Measurements from ENCODE around the gene C1orf74. TPM values are rescaled to one million over a fixed set of nuclear protein-coding genes. Genes with fewer than 3 reads are reported as not detected.

Gene C1orf74
- total RNA-seq, 1 donor from 2014 or later, result 1.6 TPM

DNA sequence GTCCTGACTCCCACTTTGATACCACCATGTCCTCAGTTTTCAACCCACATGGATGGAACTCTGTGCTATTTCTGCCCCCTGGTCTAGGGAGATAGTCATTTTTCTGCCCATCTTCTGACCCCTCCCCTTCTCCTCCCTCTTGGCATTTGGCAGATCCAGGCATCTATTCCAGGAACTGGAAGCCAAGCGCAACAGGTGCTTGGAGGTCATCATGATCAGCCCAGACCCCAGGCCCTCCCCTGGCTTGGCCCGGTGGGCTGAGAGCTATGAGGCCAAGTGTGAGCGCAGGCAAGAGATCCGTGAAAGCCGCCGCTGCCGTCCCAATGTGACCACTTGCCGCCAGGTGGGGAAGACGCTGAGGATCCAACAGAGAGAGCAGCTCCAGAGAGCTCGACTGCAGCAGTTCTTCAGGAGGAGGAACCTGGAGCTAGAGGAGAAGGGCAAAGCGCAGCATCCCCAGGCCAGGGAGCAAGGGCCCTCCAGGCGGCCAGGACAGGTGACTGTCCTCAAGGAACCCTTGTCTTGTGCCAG is 24.5 kb downstream of the C1orf74 start:
- TF ChIP-seq, protein P1, sequence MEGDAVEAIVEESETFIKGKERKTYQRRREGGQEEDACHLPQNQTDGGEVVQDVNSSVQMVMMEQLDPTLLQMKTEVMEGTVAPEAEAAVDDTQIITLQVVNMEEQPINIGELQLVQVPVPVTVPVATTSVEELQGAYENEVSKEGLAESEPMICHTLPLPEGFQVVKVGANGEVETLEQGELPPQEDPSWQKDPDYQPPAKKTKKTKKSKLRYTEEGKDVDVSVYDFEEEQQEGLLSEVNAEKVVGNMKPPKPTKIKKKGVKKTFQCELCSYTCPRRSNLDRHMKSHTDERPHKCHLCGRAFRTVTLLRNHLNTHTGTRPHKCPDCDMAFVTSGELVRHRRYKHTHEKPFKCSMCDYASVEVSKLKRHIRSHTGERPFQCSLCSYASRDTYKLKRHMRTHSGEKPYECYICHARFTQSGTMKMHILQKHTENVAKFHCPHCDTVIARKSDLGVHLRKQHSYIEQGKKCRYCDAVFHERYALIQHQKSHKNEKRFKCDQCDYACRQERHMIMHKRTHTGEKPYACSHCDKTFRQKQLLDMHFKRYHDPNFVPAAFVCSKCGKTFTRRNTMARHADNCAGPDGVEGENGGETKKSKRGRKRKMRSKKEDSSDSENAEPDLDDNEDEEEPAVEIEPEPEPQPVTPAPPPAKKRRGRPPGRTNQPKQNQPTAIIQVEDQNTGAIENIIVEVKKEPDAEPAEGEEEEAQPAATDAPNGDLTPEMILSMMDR (IDR thresholded peaks at IDR 0.05), result no peak
- H3K4me3 ChIP-seq, result no peak overlapping the region
- DNase-seq, result no peak
- no peaks in the 10 kb centered on the region for H3K4me1 ChIP-seq
- intact Hi-C loops (cut with DNase I), result no loop called here
- H3K9me3 ChIP-seq, result no peaks in the 10 kb centered on the region
- H3K27ac ChIP-seq, result no peak overlapping the region
- ATAC-seq, result no peak
- H3K27me3 ChIP-seq (ENCODE audit: low read depth), result no peaks in the 10 kb centered on the region
- H3K36me3 ChIP-seq, result no peaks in the 10 kb centered on the region

DNA sequence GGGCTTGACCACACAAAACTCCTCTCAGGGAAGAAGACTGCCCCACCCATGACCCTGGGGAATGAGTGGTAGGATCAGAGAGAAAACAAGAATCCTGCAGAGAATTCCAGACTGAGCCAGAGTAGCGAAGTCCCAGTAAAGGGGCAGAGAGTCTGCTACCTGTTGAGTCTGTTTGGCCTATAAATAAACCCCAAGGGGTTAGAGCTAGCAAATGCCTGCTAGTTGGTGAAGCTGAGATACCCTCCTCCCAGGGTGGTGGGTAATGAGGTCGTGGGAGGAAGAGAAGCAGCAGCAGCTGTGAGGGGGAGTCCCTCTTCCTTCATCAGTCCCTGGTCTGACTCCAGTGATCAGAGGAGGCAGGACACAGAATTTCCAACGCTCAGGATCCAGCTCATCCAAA is 26.0 kb downstream of the C1orf74 start:
- DNase-seq (no peak), ATAC-seq (no peak)
- no peaks in the 10 kb centered on the region for H3K9me3 ChIP-seq
- H3K27ac ChIP-seq, result no peak overlapping the region
- TF ChIP-seq, protein P1 (IDR thresholded peaks at IDR 0.05), result no peak
- no peaks in the 10 kb centered on the region for H3K4me1 ChIP-seq
- intact Hi-C loops (cut with DNase I), result no loop called here
- H3K36me3 ChIP-seq, result no peaks in the 10 kb centered on the region
- H3K4me3 ChIP-seq, result peak overlapping the region; percentile 46
- no peaks in the 10 kb centered on the region for H3K27me3 ChIP-seq (ENCODE audit: low read depth)

DNA sequence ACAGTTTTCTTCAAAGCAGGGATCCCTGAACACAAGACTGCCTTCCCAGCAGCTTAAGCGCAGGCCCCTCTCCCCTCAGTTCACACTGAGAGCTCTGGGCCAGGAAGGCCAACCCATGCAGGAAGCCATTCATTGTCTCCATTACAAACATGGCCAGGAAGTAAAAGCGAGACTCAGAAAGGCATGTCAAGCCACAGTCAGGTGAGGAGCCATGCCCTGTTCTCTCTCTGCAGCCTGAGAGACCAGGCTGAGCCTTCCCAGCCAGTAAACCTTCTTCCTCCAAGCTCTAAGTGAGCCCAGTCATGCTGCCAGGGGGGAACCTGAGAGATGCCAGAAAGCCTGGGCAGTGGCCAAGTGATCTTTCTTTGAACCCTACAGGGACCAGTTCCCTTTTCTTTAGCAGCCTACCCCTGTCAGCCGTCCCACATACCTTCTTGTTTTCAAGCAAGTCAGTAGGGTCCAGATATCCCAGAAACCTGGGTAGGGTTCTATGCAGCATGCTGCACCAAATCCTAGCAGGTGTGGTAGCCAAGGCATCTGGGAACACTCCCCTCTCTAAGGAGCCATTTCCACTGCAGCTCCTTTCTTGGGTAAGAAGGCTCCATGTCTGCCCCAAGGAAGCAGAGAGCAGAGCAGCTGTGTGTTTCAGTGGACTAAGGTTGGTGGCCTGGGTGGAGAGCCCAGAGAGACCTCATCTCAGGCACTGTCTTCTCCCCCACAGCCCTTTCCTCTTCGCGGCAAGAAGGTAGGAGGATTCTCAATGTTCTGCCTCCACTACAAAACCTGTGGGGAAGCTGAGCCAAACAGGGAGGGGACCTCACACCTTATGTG is 27.5 kb downstream of the C1orf74 start:
- Histone ChIP-seq H3K36me3 (no peaks in the 10 kb centered on the region), H3K27ac (peak overlapping the region; percentile 69), H3K9me3 (no peaks in the 10 kb centered on the region), H3K4me3 (peak overlapping the region; percentile 46), H3K4me1 (no peaks in the 10 kb centered on the region), H3K27me3 (ENCODE audit: low read depth) (no peaks in the 10 kb centered on the region)
- intact Hi-C loops (cut with DNase I), result no loop called here
- TF ChIP-seq, protein P1 (IDR thresholded peaks at IDR 0.05), result no peak
- ATAC-seq (peak; percentile 53 to 65), DNase-seq (peak; percentile 58)

DNA sequence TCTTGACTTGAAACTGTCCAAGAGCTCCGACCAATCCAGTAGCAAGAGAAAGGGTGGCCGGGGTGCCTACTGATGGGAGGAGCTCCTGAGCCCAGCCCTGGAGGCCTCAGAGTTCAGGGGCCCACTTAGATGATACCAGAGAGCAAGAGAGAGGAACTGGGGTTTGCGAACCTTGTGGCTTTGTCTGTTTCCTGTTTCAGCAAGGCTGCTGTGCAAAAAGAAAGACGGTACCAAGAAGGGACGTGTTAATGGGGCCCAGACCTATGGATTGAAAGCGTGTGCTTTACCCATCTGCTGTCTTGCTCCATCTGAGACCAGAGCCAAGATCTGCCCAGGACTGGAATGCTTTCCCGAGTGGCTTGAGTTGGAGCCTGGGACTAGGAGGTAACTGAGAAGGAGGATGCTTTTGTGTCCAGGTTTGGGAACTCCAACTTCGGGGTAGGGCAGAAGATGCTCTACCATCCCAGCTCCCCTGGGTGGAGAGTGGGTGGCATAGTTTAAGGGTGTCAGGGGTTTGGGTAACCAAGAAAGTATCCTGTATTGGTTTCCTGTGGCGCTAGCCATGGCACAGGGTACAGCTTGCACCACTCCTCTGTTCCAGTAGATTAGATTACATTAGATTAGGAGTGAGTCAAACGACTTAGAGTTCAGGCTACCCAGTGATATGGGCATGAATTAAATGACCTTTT is 28.3 kb downstream of the C1orf74 start, which contains the start of gene TRAF3IP3:
TSS of gene TRAF3IP3 (plus strand) at position 128 of the 689 bp plus-strand sequence. CDS start 3,987 bp downstream, outside the sequence.
- TF ChIP-seq, protein P1 (IDR thresholded peaks at IDR 0.05), result no peak
- no peaks in the 10 kb centered on the region for H3K9me3 ChIP-seq
- intact Hi-C loops (cut with DNase I), result no loop called here
- ATAC-seq (peak; percentile 80 to 88), DNase-seq (peak; percentile 61)
- H3K36me3 ChIP-seq, result no peaks in the 10 kb centered on the region
- H3K27me3 ChIP-seq (ENCODE audit: low read depth), result no peaks in the 10 kb centered on the region
- peak within 1 kb of the TSS; percentile 69 for H3K27ac ChIP-seq
- H3K4me1 ChIP-seq, result no peaks in the 10 kb centered on the region
- peak within 1 kb of the TSS; percentile 46 for H3K4me3 ChIP-seq

DNA sequence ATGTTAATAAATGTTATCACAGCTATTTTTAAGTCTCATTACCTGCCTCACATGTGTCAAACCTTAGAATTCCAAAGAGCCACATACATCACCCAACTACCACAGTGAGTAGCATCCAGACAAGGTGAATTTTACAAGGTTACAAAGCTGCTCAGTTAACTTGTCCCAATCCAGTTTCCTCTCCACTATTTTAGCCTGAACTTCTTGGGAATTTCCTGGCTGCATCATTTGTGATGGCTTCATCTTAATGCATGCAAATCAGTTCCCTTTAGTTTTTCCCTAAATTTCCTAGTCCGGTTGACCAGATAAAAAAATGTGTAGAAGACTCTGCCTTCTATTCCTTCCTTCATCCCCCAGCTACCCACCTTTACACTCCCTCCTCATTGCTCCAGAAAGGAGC is 29.1 kb downstream of the C1orf74 start:
- H3K27me3 ChIP-seq (ENCODE audit: low read depth), result no peaks in the 10 kb centered on the region
- no peak overlapping the region for H3K4me3 ChIP-seq
- H3K36me3 ChIP-seq, result no peaks in the 10 kb centered on the region
- no peaks in the 10 kb centered on the region for H3K4me1 ChIP-seq
- no peak for DNase-seq
- no peak for ATAC-seq
- TF ChIP-seq, protein P1 (IDR thresholded peaks at IDR 0.05), result no peak
- intact Hi-C loops (cut with DNase I), result no loop called here
- no peaks in the 10 kb centered on the region for H3K9me3 ChIP-seq
- H3K27ac ChIP-seq, result no peak overlapping the region
